Measurements from ENCODE around the gene RABGAP1L.

The RABGAP1L gene

DNA sequence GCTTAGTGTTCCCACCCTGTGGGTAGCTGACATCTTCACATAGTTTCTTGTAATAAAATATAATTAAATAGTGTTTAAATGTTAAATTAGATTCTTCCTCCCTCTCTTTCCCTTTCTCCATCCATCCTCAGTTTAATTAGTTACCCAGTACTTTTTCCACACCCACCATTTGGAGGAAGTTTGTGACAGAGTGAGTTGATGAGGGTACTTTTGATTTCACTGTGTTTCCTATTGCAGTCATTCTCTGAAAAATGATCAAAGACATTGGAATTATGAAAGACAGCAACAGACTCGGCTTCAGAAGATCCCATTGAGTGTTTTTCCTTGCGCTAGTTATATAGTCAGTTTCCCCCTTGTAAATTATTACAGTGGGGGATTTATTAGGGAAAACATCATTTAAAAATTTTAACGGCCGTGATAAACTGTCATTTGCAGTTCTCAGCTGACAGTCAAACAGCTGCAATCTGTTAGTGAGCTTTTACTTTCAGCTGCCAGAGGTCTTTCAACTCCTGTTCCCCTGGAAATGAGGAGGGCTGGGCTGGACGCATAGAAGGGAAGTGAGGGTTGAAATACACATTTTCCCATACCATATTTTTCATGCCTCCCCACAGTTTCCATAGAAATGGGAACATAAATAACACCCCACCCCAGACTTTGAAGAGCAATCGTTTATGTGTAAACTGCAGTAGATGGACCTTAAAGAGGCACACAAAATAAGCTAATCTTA lies 779.1 kb downstream of the RABGAP1L start:
- no peaks in the 10 kb centered on the region for H3F3A ChIP-seq (ENCODE audit: low read depth)
- H3K4me3 ChIP-seq (ENCODE audit: low read length, poor library complexity, severe bottlenecking), result no peak overlapping the region
- H3K9me3 ChIP-seq (ENCODE audit: insufficient read depth, low read depth, low read length), result no peaks in the 10 kb centered on the region
- H3K9me2 ChIP-seq (replicated peaks; ENCODE audit: low read depth, low read length), result no peaks in the 10 kb centered on the region
- H2AFZ ChIP-seq (ENCODE audit: low read length), result no peak overlapping the region
- no peaks in the 10 kb centered on the region for H4K20me1 ChIP-seq (ENCODE audit: insufficient read depth, low read length, poor library complexity, severe bottlenecking)
- H3K9ac ChIP-seq (ENCODE audit: low read depth, low read length, poor library complexity, severe bottlenecking), result no peak overlapping the region
- TF ChIP-seq, protein P1, sequence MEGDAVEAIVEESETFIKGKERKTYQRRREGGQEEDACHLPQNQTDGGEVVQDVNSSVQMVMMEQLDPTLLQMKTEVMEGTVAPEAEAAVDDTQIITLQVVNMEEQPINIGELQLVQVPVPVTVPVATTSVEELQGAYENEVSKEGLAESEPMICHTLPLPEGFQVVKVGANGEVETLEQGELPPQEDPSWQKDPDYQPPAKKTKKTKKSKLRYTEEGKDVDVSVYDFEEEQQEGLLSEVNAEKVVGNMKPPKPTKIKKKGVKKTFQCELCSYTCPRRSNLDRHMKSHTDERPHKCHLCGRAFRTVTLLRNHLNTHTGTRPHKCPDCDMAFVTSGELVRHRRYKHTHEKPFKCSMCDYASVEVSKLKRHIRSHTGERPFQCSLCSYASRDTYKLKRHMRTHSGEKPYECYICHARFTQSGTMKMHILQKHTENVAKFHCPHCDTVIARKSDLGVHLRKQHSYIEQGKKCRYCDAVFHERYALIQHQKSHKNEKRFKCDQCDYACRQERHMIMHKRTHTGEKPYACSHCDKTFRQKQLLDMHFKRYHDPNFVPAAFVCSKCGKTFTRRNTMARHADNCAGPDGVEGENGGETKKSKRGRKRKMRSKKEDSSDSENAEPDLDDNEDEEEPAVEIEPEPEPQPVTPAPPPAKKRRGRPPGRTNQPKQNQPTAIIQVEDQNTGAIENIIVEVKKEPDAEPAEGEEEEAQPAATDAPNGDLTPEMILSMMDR (conservative IDR thresholded peaks at IDR 0.05; ENCODE audit: low read length), result no peak
- TF ChIP-seq EZH2phosphoT487 (IDR thresholded peaks at IDR 0.05; ENCODE audit: borderline replicate concordance), result no peak
- H3K79me2 ChIP-seq (ENCODE audit: insufficient read depth, low read length), result no peaks in the 10 kb centered on the region
- no peaks in the 10 kb centered on the region for H3K36me3 ChIP-seq (ENCODE audit: insufficient read depth, low read length)
- no peak overlapping the region for H3K4me2 ChIP-seq (ENCODE audit: low read depth, low read length, poor library complexity, severe bottlenecking)
- H3K4me1 ChIP-seq (ENCODE audit: insufficient read depth, low read length, poor library complexity, severe bottlenecking), result no peaks in the 10 kb centered on the region
- no peaks in the 10 kb centered on the region for H3K27me3 ChIP-seq (ENCODE audit: insufficient read depth, low read length, poor library complexity, severe bottlenecking)

DNA sequence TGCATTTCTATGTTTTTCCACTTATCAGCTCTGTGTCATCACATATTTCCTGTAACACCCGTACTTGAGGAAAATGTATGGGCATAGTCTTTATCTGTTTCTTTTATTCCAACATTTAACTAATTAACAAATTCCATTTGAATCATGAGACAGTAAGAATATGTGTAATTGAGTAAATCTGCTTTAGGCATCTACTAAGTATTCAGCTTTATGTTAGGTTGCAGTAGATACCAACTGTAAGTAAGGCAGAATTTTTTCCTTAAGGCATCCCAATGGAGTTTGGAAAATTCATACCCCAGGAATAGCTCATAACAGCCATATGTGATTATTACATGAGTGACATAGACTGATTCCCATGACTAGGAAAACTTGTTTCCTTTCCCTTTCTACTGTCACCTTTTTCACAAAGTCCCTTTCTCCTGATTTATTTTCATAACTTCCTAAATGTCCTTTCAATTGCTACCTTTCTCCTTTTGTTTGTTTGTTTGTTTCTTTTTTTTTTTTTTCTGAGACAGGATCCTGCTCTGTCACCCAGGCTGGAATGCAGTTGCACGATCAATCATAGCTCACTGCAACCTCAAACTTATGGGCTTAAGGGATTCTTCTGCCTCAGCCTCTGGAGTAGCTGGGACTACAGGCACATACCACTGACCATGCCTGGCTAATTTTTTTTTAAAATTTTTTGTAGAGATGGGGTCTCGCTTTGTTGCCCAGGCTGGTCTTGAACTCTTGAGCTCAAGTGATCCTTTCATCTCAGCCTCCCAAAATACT lies 780.6 kb downstream of the RABGAP1L start:
- Histone ChIP-seq H3K9me2 (replicated peaks; ENCODE audit: low read depth, low read length) (no peaks in the 10 kb centered on the region), H3F3A (ENCODE audit: low read depth) (no peaks in the 10 kb centered on the region), H2AFZ (ENCODE audit: low read length) (no peak overlapping the region), H3K4me1 (ENCODE audit: insufficient read depth, low read length, poor library complexity, severe bottlenecking) (no peaks in the 10 kb centered on the region), H4K20me1 (ENCODE audit: insufficient read depth, low read length, poor library complexity, severe bottlenecking) (no peaks in the 10 kb centered on the region), H3K4me3 (ENCODE audit: low read length, poor library complexity, severe bottlenecking) (no peak overlapping the region), H3K4me2 (ENCODE audit: low read depth, low read length, poor library complexity, severe bottlenecking) (no peak overlapping the region), H3K79me2 (ENCODE audit: insufficient read depth, low read length) (no peaks in the 10 kb centered on the region), H3K9ac (ENCODE audit: low read depth, low read length, poor library complexity, severe bottlenecking) (no peak overlapping the region), H3K36me3 (ENCODE audit: insufficient read depth, low read length) (no peaks in the 10 kb centered on the region), H3K27me3 (ENCODE audit: insufficient read depth, low read length, poor library complexity, severe bottlenecking) (no peaks in the 10 kb centered on the region), H3K9me3 (ENCODE audit: insufficient read depth, low read depth, low read length) (no peaks in the 10 kb centered on the region)
- TF ChIP-seq, protein P1 (conservative IDR thresholded peaks at IDR 0.05; ENCODE audit: low read length), result no peak
- TF ChIP-seq EZH2phosphoT487 (IDR thresholded peaks at IDR 0.05; ENCODE audit: borderline replicate concordance), result no peak

DNA sequence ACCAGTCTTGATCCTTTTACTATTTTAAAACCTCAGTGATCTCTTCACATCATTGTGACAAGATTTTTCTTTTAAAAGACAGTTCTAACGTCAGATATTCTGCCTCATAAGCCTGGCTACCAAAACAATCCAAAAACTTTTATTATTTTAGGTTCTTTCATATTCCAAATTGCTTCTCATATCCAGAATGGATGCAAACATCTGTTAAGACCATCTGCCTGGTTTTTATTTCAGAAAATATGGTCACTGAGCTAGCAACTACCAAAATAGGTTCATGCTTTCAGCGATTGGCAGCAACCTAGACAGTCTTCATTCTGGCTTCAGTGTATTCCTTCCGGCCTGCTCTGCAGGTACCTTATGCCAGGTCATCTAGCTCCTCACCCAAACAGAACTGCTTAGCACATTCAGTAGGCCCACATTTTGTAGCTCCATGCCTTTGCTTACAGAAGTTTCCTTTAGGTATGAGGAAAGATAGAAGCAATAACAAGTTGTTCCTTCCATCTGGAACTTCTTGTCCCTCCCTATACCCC lies 781.4 kb downstream of the RABGAP1L start:
- Histone ChIP-seq H3K4me1 (ENCODE audit: insufficient read depth, low read length, poor library complexity, severe bottlenecking) (no peaks in the 10 kb centered on the region), H3F3A (ENCODE audit: low read depth) (no peaks in the 10 kb centered on the region), H3K4me3 (ENCODE audit: low read length, poor library complexity, severe bottlenecking) (no peak overlapping the region), H3K36me3 (ENCODE audit: insufficient read depth, low read length) (no peaks in the 10 kb centered on the region), H3K9me2 (replicated peaks; ENCODE audit: low read depth, low read length) (no peaks in the 10 kb centered on the region), H3K9ac (ENCODE audit: low read depth, low read length, poor library complexity, severe bottlenecking) (no peak overlapping the region), H2AFZ (ENCODE audit: low read length) (no peak overlapping the region), H3K9me3 (ENCODE audit: insufficient read depth, low read depth, low read length) (no peaks in the 10 kb centered on the region), H4K20me1 (ENCODE audit: insufficient read depth, low read length, poor library complexity, severe bottlenecking) (no peaks in the 10 kb centered on the region), H3K27me3 (ENCODE audit: insufficient read depth, low read length, poor library complexity, severe bottlenecking) (no peaks in the 10 kb centered on the region), H3K4me2 (ENCODE audit: low read depth, low read length, poor library complexity, severe bottlenecking) (no peak overlapping the region), H3K79me2 (ENCODE audit: insufficient read depth, low read length) (no peaks in the 10 kb centered on the region)
- TF ChIP-seq EZH2phosphoT487 (IDR thresholded peaks at IDR 0.05; ENCODE audit: borderline replicate concordance), result no peak
- TF ChIP-seq, protein P1 (conservative IDR thresholded peaks at IDR 0.05; ENCODE audit: low read length), result no peak
